Lower leg skin (tissue), 3 donors: ENCODE measurements around the gene IGSF8.

Experiments used
- POLR2A ChIP-seq, 2 donors: fragments of 450-650 bp; IDR thresholded peaks; one replicate each; pipeline ENCODE4 v1.6.1; 2016 to 2017; ENCODE audit warnings: antibody characterized with exemption in 2 of 2, mild to moderate bottlenecking in 1 of 2, moderate library complexity in 1 of 2
- TF ChIP-seq, protein P1 (sequence below), 3 donors: fragments of 450-650 bp; IDR thresholded peaks; one replicate each; pipeline ENCODE4 v1.5.1; 2016; ENCODE audit warnings: antibody characterized with exemption in 3 of 3, mild to moderate bottlenecking in 3 of 3, moderate library complexity in 2 of 3

DNA sequence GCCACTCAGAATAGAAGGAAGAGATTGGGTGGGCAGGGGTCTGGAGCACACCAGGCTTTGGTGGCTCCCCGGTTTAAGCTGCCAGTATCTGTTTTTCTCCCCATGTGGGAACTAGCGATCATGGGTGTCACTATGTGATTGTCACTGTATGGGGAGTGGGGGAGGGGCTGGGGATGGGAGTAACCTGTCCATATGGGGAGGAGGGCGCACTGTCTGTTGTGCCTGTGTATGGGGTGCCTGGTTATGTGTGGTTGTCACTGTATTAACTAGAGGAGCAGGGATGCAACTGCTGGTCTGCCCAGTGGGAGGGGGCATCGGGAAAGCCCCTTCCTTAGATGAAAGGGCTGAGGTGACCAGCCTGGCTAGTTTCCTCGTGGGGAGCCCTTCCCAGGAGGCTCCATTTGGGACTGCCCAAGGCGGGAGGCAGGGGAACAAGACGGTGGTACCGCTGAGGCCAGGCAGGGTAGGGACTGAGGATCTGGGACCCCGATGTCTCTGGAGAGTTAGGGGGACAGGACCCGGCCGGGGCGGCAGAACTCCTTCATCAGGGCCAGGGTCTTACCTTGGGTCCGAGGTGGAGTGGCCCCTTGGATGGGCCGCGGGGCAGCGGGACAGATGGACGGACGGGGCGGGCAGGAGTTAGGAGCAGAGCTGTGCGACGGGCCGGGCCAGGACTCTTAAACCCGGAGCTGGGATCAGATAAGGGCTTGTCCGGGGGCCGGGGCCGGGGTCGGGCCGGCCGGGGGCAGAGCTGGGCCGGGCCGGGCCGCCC is 28.8 kb downstream of the IGSF8 start, which contains the start of gene KCNJ10:
- TF ChIP-seq, protein P1, sequence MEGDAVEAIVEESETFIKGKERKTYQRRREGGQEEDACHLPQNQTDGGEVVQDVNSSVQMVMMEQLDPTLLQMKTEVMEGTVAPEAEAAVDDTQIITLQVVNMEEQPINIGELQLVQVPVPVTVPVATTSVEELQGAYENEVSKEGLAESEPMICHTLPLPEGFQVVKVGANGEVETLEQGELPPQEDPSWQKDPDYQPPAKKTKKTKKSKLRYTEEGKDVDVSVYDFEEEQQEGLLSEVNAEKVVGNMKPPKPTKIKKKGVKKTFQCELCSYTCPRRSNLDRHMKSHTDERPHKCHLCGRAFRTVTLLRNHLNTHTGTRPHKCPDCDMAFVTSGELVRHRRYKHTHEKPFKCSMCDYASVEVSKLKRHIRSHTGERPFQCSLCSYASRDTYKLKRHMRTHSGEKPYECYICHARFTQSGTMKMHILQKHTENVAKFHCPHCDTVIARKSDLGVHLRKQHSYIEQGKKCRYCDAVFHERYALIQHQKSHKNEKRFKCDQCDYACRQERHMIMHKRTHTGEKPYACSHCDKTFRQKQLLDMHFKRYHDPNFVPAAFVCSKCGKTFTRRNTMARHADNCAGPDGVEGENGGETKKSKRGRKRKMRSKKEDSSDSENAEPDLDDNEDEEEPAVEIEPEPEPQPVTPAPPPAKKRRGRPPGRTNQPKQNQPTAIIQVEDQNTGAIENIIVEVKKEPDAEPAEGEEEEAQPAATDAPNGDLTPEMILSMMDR (IDR thresholded peaks at IDR 0.05): no peak
- TF ChIP-seq POLR2A (IDR thresholded peaks at IDR 0.05): no peak
